ENCODE measurements around the gene DIAPH3. TPM values are rescaled to one million over a fixed set of nuclear protein-coding genes. Genes with fewer than 3 reads are reported as not detected.

Gene DIAPH3
- total RNA-seq = 13.1 and 13.6 TPM in 2 replicates

GRCh38 chr13:60163478-60164233 is at the start of gene DIAPH3:
TSS of gene DIAPH3 (minus strand) at chr13:60163928. CDS start at chr13:60163766, 162 bp downstream.

Other genes starting within 250 kb of the DIAPH3 start
- gene TDRD3, start 233.3 kb upstream of the DIAPH3 start, total RNA-seq = 23.9 and 26.1 TPM in 2 replicates

Measured in aortic smooth muscle cell (primary cell).